ENCODE measurements around the gene RAD51B. TPM values are rescaled to one million over a fixed set of nuclear protein-coding genes. Genes with fewer than 3 reads are reported as not detected.

RAD51B gene
- total RNA-seq, 1 experiment from 2014 or later = 14.2 TPM

DNA sequence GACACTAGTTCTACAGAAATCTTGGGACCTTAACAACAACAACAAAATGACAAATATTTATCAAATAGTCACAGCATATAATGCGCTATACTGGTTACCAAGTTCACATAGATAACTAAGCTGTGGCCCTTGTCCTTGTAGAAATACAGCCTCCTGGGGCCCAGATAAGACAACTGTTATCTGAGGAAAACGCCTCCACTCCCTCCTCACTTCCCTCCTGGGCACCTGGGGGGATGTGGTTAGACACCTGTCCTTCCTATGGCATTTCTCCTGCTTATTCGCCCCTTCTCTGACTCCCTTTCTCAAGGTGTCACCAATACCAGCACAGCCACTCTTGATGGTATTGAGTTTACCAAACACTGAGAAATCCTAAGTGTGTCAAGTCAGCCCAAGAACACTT, 419.4 kb downstream of the RAD51B start:
- Mint-ChIP-seq H3K27ac (no peak overlapping the region), H3K27me3 (ENCODE audit: low read depth) (no peaks in the 10 kb centered on the region), H3K4me3 (no peak overlapping the region), H3K4me1 (peaks cover 10% of the 10 kb centered on the region), H3K9me3 (peaks cover 3% of the 10 kb centered on the region; the same call in 1 of the 2 replicates), H3K36me3 (no peaks in the 10 kb centered on the region)
- POLR2A ChIA-PET = no interaction called here
- CTCF ChIA-PET = no interaction called here
- DNase-seq (ENCODE audit: low spot score) (no peak), ATAC-seq (no peak)
- TF ChIP-seq ETV6 (CRISPR knock-in tag; IDR thresholded peaks at IDR 0.05) (no peak), ZNF671 (CRISPR knock-in tag; IDR thresholded peaks at IDR 0.05) (no peak), TCF7 (CRISPR knock-in tag; IDR thresholded peaks at IDR 0.05; ENCODE audit: low read depth) (no peak), RELA (CRISPR knock-in tag; IDR thresholded peaks at IDR 0.05; ENCODE audit: borderline replicate concordance) (no peak), GABPB1 (CRISPR knock-in tag; IDR thresholded peaks at IDR 0.05) (no peak), ZNF219 (CRISPR knock-in tag; IDR thresholded peaks at IDR 0.05; ENCODE audit: borderline replicate concordance) (no peak), NFE2L1 (CRISPR knock-in tag; IDR thresholded peaks at IDR 0.05) (no peak), ELF4 (CRISPR knock-in tag; IDR thresholded peaks at IDR 0.05; ENCODE audit: low read depth) (no peak), TEAD4 (CRISPR knock-in tag; IDR thresholded peaks at IDR 0.05) (no peak), MYBL2 (CRISPR knock-in tag; IDR thresholded peaks at IDR 0.05) (no peak), PRRX2 (CRISPR knock-in tag; IDR thresholded peaks at IDR 0.05) (no peak)
- TF ChIP-seq, protein P1, sequence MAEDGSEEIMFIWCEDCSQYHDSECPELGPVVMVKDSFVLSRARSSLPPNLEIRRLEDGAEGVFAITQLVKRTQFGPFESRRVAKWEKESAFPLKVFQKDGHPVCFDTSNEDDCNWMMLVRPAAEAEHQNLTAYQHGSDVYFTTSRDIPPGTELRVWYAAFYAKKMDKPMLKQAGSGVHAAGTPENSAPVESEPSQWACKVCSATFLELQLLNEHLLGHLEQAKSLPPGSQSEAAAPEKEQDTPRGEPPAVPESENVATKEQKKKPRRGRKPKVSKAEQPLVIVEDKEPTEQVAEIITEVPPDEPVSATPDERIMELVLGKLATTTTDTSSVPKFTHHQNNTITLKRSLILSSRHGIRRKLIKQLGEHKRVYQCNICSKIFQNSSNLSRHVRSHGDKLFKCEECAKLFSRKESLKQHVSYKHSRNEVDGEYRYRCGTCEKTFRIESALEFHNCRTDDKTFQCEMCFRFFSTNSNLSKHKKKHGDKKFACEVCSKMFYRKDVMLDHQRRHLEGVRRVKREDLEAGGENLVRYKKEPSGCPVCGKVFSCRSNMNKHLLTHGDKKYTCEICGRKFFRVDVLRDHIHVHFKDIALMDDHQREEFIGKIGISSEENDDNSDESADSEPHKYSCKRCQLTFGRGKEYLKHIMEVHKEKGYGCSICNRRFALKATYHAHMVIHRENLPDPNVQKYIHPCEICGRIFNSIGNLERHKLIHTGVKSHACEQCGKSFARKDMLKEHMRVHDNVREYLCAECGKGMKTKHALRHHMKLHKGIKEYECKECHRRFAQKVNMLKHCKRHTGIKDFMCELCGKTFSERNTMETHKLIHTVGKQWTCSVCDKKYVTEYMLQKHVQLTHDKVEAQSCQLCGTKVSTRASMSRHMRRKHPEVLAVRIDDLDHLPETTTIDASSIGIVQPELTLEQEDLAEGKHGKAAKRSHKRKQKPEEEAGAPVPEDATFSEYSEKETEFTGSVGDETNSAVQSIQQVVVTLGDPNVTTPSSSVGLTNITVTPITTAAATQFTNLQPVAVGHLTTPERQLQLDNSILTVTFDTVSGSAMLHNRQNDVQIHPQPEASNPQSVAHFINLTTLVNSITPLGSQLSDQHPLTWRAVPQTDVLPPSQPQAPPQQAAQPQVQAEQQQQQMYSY (CRISPR knock-in tag; IDR thresholded peaks at IDR 0.05) = no peak
- TF ChIP-seq, protein P2, sequence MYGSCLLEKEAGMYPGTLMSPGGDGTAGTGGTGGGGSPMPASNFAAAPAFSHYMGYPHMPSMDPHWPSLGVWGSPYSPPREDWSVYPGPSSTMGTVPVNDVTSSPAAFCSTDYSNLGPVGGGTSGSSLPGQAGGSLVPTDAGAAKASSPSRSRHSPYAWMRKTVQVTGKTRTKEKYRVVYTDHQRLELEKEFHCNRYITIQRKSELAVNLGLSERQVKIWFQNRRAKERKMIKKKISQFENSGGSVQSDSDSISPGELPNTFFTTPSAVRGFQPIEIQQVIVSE (CRISPR knock-in tag; IDR thresholded peaks at IDR 0.05; ENCODE audit: borderline replicate concordance) = no peak
- TF ChIP-seq, protein P3, sequence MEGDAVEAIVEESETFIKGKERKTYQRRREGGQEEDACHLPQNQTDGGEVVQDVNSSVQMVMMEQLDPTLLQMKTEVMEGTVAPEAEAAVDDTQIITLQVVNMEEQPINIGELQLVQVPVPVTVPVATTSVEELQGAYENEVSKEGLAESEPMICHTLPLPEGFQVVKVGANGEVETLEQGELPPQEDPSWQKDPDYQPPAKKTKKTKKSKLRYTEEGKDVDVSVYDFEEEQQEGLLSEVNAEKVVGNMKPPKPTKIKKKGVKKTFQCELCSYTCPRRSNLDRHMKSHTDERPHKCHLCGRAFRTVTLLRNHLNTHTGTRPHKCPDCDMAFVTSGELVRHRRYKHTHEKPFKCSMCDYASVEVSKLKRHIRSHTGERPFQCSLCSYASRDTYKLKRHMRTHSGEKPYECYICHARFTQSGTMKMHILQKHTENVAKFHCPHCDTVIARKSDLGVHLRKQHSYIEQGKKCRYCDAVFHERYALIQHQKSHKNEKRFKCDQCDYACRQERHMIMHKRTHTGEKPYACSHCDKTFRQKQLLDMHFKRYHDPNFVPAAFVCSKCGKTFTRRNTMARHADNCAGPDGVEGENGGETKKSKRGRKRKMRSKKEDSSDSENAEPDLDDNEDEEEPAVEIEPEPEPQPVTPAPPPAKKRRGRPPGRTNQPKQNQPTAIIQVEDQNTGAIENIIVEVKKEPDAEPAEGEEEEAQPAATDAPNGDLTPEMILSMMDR (IDR thresholded peaks at IDR 0.05) = no peak
- TF ChIP-seq, protein P4, sequence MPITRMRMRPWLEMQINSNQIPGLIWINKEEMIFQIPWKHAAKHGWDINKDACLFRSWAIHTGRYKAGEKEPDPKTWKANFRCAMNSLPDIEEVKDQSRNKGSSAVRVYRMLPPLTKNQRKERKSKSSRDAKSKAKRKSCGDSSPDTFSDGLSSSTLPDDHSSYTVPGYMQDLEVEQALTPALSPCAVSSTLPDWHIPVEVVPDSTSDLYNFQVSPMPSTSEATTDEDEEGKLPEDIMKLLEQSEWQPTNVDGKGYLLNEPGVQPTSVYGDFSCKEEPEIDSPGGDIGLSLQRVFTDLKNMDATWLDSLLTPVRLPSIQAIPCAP (CRISPR knock-in tag; IDR thresholded peaks at IDR 0.05) = no peak
- TF ChIP-seq, protein P5, sequence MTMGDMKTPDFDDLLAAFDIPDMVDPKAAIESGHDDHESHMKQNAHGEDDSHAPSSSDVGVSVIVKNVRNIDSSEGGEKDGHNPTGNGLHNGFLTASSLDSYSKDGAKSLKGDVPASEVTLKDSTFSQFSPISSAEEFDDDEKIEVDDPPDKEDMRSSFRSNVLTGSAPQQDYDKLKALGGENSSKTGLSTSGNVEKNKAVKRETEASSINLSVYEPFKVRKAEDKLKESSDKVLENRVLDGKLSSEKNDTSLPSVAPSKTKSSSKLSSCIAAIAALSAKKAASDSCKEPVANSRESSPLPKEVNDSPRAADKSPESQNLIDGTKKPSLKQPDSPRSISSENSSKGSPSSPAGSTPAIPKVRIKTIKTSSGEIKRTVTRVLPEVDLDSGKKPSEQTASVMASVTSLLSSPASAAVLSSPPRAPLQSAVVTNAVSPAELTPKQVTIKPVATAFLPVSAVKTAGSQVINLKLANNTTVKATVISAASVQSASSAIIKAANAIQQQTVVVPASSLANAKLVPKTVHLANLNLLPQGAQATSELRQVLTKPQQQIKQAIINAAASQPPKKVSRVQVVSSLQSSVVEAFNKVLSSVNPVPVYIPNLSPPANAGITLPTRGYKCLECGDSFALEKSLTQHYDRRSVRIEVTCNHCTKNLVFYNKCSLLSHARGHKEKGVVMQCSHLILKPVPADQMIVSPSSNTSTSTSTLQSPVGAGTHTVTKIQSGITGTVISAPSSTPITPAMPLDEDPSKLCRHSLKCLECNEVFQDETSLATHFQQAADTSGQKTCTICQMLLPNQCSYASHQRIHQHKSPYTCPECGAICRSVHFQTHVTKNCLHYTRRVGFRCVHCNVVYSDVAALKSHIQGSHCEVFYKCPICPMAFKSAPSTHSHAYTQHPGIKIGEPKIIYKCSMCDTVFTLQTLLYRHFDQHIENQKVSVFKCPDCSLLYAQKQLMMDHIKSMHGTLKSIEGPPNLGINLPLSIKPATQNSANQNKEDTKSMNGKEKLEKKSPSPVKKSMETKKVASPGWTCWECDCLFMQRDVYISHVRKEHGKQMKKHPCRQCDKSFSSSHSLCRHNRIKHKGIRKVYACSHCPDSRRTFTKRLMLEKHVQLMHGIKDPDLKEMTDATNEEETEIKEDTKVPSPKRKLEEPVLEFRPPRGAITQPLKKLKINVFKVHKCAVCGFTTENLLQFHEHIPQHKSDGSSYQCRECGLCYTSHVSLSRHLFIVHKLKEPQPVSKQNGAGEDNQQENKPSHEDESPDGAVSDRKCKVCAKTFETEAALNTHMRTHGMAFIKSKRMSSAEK (CRISPR knock-in tag; IDR thresholded peaks at IDR 0.05; ENCODE audit: borderline replicate concordance) = no peak
- TF ChIP-seq, protein P6, sequence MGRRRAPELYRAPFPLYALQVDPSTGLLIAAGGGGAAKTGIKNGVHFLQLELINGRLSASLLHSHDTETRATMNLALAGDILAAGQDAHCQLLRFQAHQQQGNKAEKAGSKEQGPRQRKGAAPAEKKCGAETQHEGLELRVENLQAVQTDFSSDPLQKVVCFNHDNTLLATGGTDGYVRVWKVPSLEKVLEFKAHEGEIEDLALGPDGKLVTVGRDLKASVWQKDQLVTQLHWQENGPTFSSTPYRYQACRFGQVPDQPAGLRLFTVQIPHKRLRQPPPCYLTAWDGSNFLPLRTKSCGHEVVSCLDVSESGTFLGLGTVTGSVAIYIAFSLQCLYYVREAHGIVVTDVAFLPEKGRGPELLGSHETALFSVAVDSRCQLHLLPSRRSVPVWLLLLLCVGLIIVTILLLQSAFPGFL (CRISPR knock-in tag; IDR thresholded peaks at IDR 0.05; ENCODE audit: borderline replicate concordance) = no peak
- TF ChIP-seq, protein P7, sequence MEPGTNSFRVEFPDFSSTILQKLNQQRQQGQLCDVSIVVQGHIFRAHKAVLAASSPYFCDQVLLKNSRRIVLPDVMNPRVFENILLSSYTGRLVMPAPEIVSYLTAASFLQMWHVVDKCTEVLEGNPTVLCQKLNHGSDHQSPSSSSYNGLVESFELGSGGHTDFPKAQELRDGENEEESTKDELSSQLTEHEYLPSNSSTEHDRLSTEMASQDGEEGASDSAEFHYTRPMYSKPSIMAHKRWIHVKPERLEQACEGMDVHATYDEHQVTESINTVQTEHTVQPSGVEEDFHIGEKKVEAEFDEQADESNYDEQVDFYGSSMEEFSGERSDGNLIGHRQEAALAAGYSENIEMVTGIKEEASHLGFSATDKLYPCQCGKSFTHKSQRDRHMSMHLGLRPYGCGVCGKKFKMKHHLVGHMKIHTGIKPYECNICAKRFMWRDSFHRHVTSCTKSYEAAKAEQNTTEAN (CRISPR knock-in tag; IDR thresholded peaks at IDR 0.05) = no peak
- TF ChIP-seq, protein P8, sequence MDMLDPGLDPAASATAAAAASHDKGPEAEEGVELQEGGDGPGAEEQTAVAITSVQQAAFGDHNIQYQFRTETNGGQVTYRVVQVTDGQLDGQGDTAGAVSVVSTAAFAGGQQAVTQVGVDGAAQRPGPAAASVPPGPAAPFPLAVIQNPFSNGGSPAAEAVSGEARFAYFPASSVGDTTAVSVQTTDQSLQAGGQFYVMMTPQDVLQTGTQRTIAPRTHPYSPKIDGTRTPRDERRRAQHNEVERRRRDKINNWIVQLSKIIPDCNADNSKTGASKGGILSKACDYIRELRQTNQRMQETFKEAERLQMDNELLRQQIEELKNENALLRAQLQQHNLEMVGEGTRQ (CRISPR knock-in tag; IDR thresholded peaks at IDR 0.05) = no peak
